Kidney (tissue), 14 donors: Measurements from ENCODE around the gene LAMP5. TPM values are rescaled to one million over a fixed set of nuclear protein-coding genes. Genes with fewer than 3 reads are reported as not detected.

ENCODE experiments used
- DNase-seq, 5 donors: peaks; one replicate each; pipeline ENCODE4 v3.0.0-alpha.2; 2013 to 2020
- FAIRE-seq: peaks from 2 replicates; lab custom pipeline; 2012; peaks lifted over from hg19 to GRCh38; lab: Jason Lieb, UNC
- H3K27ac ChIP-seq, 2 donors: one replicate each; pipeline ENCODE4 v1.7.0; 2013; ENCODE audit warnings: low read depth in 2 of 2, low read length in 2 of 2, inconsistent platforms in 1 of 2
- H3K27me3 ChIP-seq: one replicate; pipeline ENCODE4 v1.7.1; 2013; ENCODE audit warnings: low read length, inconsistent platforms; ENCODE audit not compliant: control insufficient read depth, insufficient read depth
- H3K36me3 ChIP-seq, 3 donors: one replicate each; pipeline versions ENCODE4 v1.7.0 to v1.7.1; 2013; ENCODE audit warnings: low read length in 3 of 3, control low read depth in 1 of 3, inconsistent platforms in 1 of 3; ENCODE audit not compliant: insufficient read depth in 3 of 3, control insufficient read depth in 2 of 3
- H3K4me1 ChIP-seq, 3 donors: one replicate each; pipeline versions ENCODE4 v1.7.0 to v1.7.1; 2013; ENCODE audit warnings: low read length in 3 of 3, inconsistent platforms in 1 of 3, low read depth in 1 of 3; ENCODE audit not compliant: control insufficient read depth in 2 of 3, insufficient read depth in 2 of 3
- H3K4me3 ChIP-seq, 3 donors: one replicate each; pipeline versions ENCODE4 v1.7.0 to v1.8.1; 2013; ENCODE audit warnings: low read length in 3 of 3, control low read depth in 1 of 3, inconsistent platforms in 1 of 3
- H3K9ac ChIP-seq, 3 donors: one replicate each; pipeline versions ENCODE4 v1.7.0 to v1.7.1; 2013; ENCODE audit warnings: low read length in 3 of 3, control low read depth in 1 of 3, inconsistent platforms in 1 of 3
- H3K9me3 ChIP-seq, 3 donors: one replicate each; pipeline versions ENCODE4 v1.7.0 to v1.7.1; 2013; ENCODE audit warnings: low read length in 3 of 3, control low read depth in 1 of 3, inconsistent platforms in 1 of 3; ENCODE audit not compliant: control insufficient read depth in 2 of 3, insufficient read depth in 1 of 3
- intact Hi-C: fragments of 100-400 bp; cut with DNase I; formaldehyde crosslinking; loops from one replicate; pipeline ENCODE4 v1.11.1; 2022
- polyA plus RNA-seq: library from polyadenylated mRNA; stranded (reverse); fragments of 350-450 nt; fragmentation: Illumina TruSeq; extraction: RNeasy Lipid Tissue Mini Kit (QIAGEN cat#74804); gene quantifications from one replicate; pipeline ENCODE4 v1.2.3, GENCODE V29; 2014; ENCODE audit warnings: low read depth, low replicate concordance; ENCODE audit not compliant: insufficient read depth
- total RNA-seq: library from RNA; stranded (reverse); fragmentation: NEBNext Ultra II Directional; extraction: Animal tissue kit (Norgen Biotek cat#: 25700); gene quantifications from one replicate; pipeline ENCODE4 v1.2.1, GENCODE V29; 2021
- TF ChIP-seq, protein P1 (sequence below): IDR thresholded peaks from 3 replicates; pipeline ENCODE4 v1.5.1; 2012; ENCODE audit warnings: mild to moderate bottlenecking, moderate library complexity, borderline replicate concordance; ENCODE audit not compliant: insufficient read depth; ENCODE audit errors: extremely low read depth
- donor health status: control.
- donor health status: control.
- donor health status: control.
- donor health status: control.
- donor health status: control.
- donor health status: DM: yes; HTN: yes; CAD: no.
- donor health status: Normal renal cell carcinoma (clear cell type).

LAMP5 gene
- total and polyA plus RNA-seq, 2 donors from 2014 or later: 0.82 to 3.2 TPM

DNA sequence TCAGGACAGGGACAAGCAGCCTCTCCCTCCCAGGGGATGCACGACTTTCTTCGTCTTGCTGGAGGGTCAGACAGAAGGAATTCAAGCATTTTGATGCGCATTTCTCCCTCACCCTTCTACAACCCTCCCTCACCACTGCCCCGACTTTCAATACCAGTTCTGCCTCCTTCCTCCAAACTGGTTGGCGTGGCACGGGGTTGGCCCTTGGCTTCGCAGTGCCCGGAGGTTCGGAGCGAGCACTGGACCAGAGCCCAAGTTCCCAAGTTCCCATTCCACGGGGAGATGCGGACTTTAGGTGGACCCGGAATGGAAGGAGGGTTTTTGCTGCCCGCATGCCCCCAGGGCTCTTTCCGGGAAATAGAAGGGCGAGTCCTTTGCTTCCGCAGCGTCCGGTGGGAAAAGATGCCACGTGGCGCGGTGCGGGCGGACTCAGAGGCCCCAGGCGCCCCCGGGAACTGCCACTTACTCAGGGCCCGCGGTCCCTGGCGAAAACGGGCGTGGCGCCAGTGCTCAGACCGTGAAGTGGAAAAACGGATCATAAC lies 8.0 kb upstream of the LAMP5 start:
- Histone ChIP-seq H3K27ac (no peak overlapping the region), H3K9ac (no peak overlapping the region), H3K4me1 (peaks cover 0 to 2% (median 0%) of the 10 kb centered on the region in 3 donors), H3K36me3 (no peaks in the 10 kb centered on the region), H3K4me3 (no peak overlapping the region), H3K9me3 (no peaks in the 10 kb centered on the region), H3K27me3 (peaks cover 35% of the 10 kb centered on the region)
- no peak for FAIRE-seq
- intact Hi-C loops: no loop called here
- DNase-seq: peak in 2 of 5 donors; percentile 18 to 45
- TF ChIP-seq, protein P1, sequence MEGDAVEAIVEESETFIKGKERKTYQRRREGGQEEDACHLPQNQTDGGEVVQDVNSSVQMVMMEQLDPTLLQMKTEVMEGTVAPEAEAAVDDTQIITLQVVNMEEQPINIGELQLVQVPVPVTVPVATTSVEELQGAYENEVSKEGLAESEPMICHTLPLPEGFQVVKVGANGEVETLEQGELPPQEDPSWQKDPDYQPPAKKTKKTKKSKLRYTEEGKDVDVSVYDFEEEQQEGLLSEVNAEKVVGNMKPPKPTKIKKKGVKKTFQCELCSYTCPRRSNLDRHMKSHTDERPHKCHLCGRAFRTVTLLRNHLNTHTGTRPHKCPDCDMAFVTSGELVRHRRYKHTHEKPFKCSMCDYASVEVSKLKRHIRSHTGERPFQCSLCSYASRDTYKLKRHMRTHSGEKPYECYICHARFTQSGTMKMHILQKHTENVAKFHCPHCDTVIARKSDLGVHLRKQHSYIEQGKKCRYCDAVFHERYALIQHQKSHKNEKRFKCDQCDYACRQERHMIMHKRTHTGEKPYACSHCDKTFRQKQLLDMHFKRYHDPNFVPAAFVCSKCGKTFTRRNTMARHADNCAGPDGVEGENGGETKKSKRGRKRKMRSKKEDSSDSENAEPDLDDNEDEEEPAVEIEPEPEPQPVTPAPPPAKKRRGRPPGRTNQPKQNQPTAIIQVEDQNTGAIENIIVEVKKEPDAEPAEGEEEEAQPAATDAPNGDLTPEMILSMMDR: no peak

GRCh38 chr20:9506964-9507369 lies 7.4 kb upstream of the LAMP5 start:
- peaks cover 41% of the 10 kb centered on the region for H3K27me3 ChIP-seq
- TF ChIP-seq, protein P1: no peak
- no peaks in the 10 kb centered on the region for H3K36me3 ChIP-seq
- intact Hi-C loops: no loop called here
- H3K27ac ChIP-seq: no peak overlapping the region
- DNase-seq (peak in 4 of 5 donors; percentile 55 to 65 (median 60)), FAIRE-seq (no peak)
- peaks cover 0 to 2% (median 0%) of the 10 kb centered on the region in 3 donors for H3K4me1 ChIP-seq
- H3K9ac ChIP-seq: no peak overlapping the region
- H3K9me3 ChIP-seq: no peaks in the 10 kb centered on the region
- H3K4me3 ChIP-seq: no peak overlapping the region

GRCh38 chr20:9507544-9508239 lies 6.7 kb upstream of the LAMP5 start:
- Histone ChIP-seq H3K36me3 (no peaks in the 10 kb centered on the region), H3K9ac (no peak overlapping the region), H3K27ac (no peak overlapping the region), H3K4me3 (no peak overlapping the region), H3K9me3 (no peaks in the 10 kb centered on the region), H3K27me3 (peaks cover 48% of the 10 kb centered on the region), H3K4me1 (peaks cover 0 to 2% (median 0%) of the 10 kb centered on the region in 3 donors)
- FAIRE-seq (no peak), DNase-seq (peak in 1 of 5 donors; percentile 24)
- TF ChIP-seq, protein P1: no peak
- intact Hi-C loops: no loop called here
